CD4-positive, alpha-beta memory T cell (primary cell): Measurements from ENCODE around the gene NDUFS3. TPM values are rescaled to one million over a fixed set of nuclear protein-coding genes. Genes with fewer than 3 reads are reported as not detected.
A peak's percentile ranks its signal among the peaks of the same experiment; 100 is the strongest.

Experiments
- CTCF ChIA-PET: fragments of 350-600 bp; sonication (Branson Sonifier 250); formaldehyde crosslinking; loops from one replicate; lab custom pipeline; 2021; ENCODE audit warnings: inconsistent platforms; ENCODE audit not compliant: partially characterized antibody; lab: Charles Lee
- POLR2A ChIA-PET: fragments of 350-600 bp; sonication (Branson Sonifier 250); formaldehyde crosslinking; loops from one replicate; lab custom pipeline; 2021; ENCODE audit not compliant: partially characterized antibody; lab: Charles Lee
- DNase-seq, 5 donors: peaks; one replicate each; pipeline versions ENCODE4 v3.0.0 to v3.0.0-alpha.2; 2020 to 2022; ENCODE audit warnings: mixed read lengths in 1 of 5
- H3K27ac ChIP-seq: one replicate; pipeline ENCODE4 v1.7.0; 2013; ENCODE audit warnings: low read depth, low read length
- H3K27me3 ChIP-seq: 2 replicates; pipeline ENCODE4 v1.7.0; 2013; ENCODE audit warnings: mild to moderate bottlenecking, low read length, moderate library complexity; ENCODE audit not compliant: insufficient read depth
- H3K36me3 ChIP-seq: 2 replicates; pipeline ENCODE4 v1.7.0; 2013; ENCODE audit warnings: mild to moderate bottlenecking, low read length, moderate library complexity; ENCODE audit not compliant: insufficient read depth
- H3K4me1 ChIP-seq: 2 replicates; pipeline ENCODE4 v1.7.0; 2013; ENCODE audit warnings: mild to moderate bottlenecking, low read length, moderate library complexity; ENCODE audit not compliant: insufficient read depth
- H3K4me3 ChIP-seq, 2 donors: one replicate each; pipeline ENCODE4 v1.7.0; 2013; ENCODE audit warnings: low read length in 2 of 2, mild to moderate bottlenecking in 1 of 2
- H3K9me3 ChIP-seq, 2 donors: one replicate each; pipeline ENCODE4 v1.7.0; 2013; ENCODE audit warnings: low read length in 2 of 2, control low read depth in 1 of 2; ENCODE audit not compliant: control insufficient read depth in 1 of 2
- H3K27ac Mint-ChIP-seq, 7 donors: one replicate each; pipeline ENCODE4 v1.8.0; 2020 to 2021; ENCODE audit warnings: mixed read lengths in 7 of 7, mild to moderate bottlenecking in 6 of 7, inconsistent platforms in 3 of 7, moderate library complexity in 3 of 7
- H3K27me3 Mint-ChIP-seq, 2 donors: one replicate each; pipeline ENCODE4 v1.8.0; 2020 to 2021; ENCODE audit warnings: mixed read lengths in 2 of 2
- H3K36me3 Mint-ChIP-seq, 2 donors: one replicate each; pipeline ENCODE4 v1.8.0; 2020 to 2021; ENCODE audit warnings: mixed read lengths in 2 of 2, inconsistent platforms in 1 of 2, mild to moderate bottlenecking in 1 of 2
- H3K4me1 Mint-ChIP-seq, 4 donors: one replicate each; pipeline ENCODE4 v1.8.0; 2020 to 2021; ENCODE audit warnings: mixed read lengths in 4 of 4, mild to moderate bottlenecking in 1 of 4
- H3K4me3 Mint-ChIP-seq, 8 donors: one replicate each; pipeline ENCODE4 v1.8.0; 2020 to 2021; ENCODE audit warnings: mixed read lengths in 8 of 8, mild to moderate bottlenecking in 7 of 8, moderate library complexity in 6 of 8, inconsistent platforms in 3 of 8
- H3K9me3 Mint-ChIP-seq, 8 donors: one replicate each; pipeline ENCODE4 v1.8.0; 2020 to 2021; ENCODE audit warnings: mixed read lengths in 8 of 8, mild to moderate bottlenecking in 5 of 8, inconsistent platforms in 3 of 8, moderate library complexity in 1 of 8
- intact Hi-C: fragments of 100-400 bp; cut with micrococcal nuclease; formaldehyde crosslinking; loops from one replicate; pipeline ENCODE4 v1.15.1; 2023
- polyA plus RNA-seq, 2 donors: library from polyadenylated mRNA; unstranded; fragments of 300-500 nt; fragmentation: Illumina TruSeq; gene quantifications; one replicate each; pipeline ENCODE4 v1.2.3, GENCODE V29; 2021
- total RNA-seq, 2 experiments: library from RNA; stranded (reverse); gene quantifications; one replicate each; pipeline ENCODE4 v1.2.3, GENCODE V29; 2021

NDUFS3 gene
- total and polyA plus RNA-seq, 4 experiments from 2014 or later: 70.9 to 118 (median 78.3) TPM

GRCh38 chr11:47620836-47621378 is 42.0 kb downstream of the NDUFS3 start:
- Histone ChIP-seq H3K4me3 (no peak overlapping the region), H3K27ac (no peak overlapping the region), H3K4me1 (no peaks in the 10 kb centered on the region), H3K9me3 (no peaks in the 10 kb centered on the region), H3K27me3 (no peaks in the 10 kb centered on the region), H3K36me3 (peaks cover 39% of the 10 kb centered on the region)
- intact Hi-C loops: no loop called here
- no peak for DNase-seq
- Mint-ChIP-seq H3K27ac (no peak overlapping the region), H3K9me3 (no peaks in the 10 kb centered on the region), H3K27me3 (no peaks in the 10 kb centered on the region), H3K4me3 (no peak overlapping the region), H3K36me3 (peaks cover 34 to 52% of the 10 kb centered on the region in 2 donors), H3K4me1 (no peaks in the 10 kb centered on the region)
- ChIA-PET CTCF (no interaction called here), POLR2A (interaction anchor here (0.8 kb wide), 1 partner anchor 22 kb away, joined by 3 read pairs; no protein-coding TSS in a partner anchor)

DNA sequence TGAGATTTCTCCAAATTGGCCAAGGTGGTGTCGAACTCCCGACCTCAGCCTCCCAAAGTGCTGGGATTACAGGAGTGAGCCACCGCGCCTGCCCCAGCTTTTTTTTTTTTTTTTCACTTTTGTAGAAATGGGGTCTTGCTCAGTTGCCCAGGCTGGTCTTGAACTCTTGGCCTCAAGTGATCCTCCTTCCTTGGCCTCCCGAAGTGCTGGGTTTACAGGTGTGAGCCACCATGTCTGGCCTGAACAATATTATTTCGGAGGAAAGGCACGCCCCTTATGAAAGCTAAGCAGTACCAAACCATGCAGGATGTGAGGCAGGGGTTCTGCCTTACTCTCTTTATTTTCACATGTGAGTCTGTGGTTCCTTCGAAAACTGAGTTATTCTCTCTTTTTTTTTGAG is 47.4 kb downstream of the NDUFS3 start:
- H3K27ac Mint-ChIP-seq: no peak overlapping the region
- H3K27me3 ChIP-seq: no peaks in the 10 kb centered on the region
- no peaks in the 10 kb centered on the region for H3K27me3 Mint-ChIP-seq
- intact Hi-C loops: no loop called here
- H3K4me1 Mint-ChIP-seq: no peaks in the 10 kb centered on the region
- H3K4me3 Mint-ChIP-seq: no peak overlapping the region
- H3K36me3 ChIP-seq: peaks cover 65% of the 10 kb centered on the region
- H3K27ac ChIP-seq: no peak overlapping the region
- no peaks in the 10 kb centered on the region for H3K9me3 ChIP-seq
- ChIA-PET POLR2A (no interaction called here), CTCF (interaction anchor here (0.7 kb wide), 1 partner anchor 214 kb away, joined by 3 read pairs; no protein-coding TSS in a partner anchor)
- no peaks in the 10 kb centered on the region for H3K4me1 ChIP-seq
- no peak for DNase-seq
- no peak overlapping the region for H3K4me3 ChIP-seq
- peaks cover 41 to 70% of the 10 kb centered on the region in 2 donors for H3K36me3 Mint-ChIP-seq
- H3K9me3 Mint-ChIP-seq: no peaks in the 10 kb centered on the region

DNA sequence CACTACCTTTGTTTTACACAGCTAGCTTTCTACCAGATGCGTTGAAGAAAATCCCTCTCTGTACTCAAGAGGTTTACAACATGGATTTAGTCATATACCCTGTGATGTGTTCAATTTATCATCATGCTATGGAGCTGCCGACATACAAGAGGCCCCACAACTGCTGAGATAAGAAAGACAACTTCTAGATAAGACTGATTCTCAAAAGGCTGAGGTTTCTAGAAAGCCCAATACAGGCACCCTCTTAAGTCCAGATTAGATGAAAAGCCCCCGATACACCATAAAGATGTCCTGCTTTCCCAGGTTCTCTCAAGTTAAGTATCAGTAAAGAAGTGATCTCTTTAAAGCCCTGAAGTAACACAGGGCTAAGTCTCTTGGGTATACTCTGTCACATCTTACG is 49.2 kb downstream of the NDUFS3 start:
- DNase-seq: no peak
- Mint-ChIP-seq H3K36me3 (peaks cover 42 to 69% of the 10 kb centered on the region in 2 donors), H3K4me3 (no peak overlapping the region), H3K9me3 (no peaks in the 10 kb centered on the region), H3K4me1 (no peaks in the 10 kb centered on the region), H3K27me3 (no peaks in the 10 kb centered on the region), H3K27ac (no peak overlapping the region)
- Histone ChIP-seq H3K27me3 (no peaks in the 10 kb centered on the region), H3K27ac (no peak overlapping the region), H3K4me1 (no peaks in the 10 kb centered on the region), H3K36me3 (peaks cover 57% of the 10 kb centered on the region), H3K9me3 (no peaks in the 10 kb centered on the region), H3K4me3 (no peak overlapping the region)
- CTCF ChIA-PET: no interaction called here
- intact Hi-C loops: no loop called here
- POLR2A ChIA-PET: no interaction called here

DNA sequence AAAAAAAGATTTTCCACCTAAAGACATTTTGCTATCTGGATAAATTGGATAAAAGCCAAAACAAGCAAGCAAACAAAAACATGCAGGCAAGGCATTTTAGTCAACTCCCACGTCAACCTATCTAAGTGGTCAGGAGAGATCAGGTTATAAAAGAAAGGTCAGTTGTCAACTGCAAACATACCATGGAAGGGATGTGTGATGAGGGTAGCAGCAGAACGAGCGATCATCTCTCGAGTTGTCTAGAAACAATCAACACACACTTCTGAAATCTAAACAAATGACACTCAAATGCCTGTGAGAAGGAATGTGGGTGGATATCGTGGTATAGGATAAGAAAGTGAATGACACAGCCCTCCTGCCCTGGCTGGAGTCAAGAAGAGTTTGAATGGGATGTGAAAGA is 52.6 kb downstream of the NDUFS3 start:
- H3K27me3 ChIP-seq: no peaks in the 10 kb centered on the region
- Mint-ChIP-seq H3K9me3 (no peaks in the 10 kb centered on the region), H3K27me3 (no peaks in the 10 kb centered on the region), H3K36me3 (peaks cover 39 to 67% of the 10 kb centered on the region in 2 donors), H3K4me3 (no peak overlapping the region), H3K27ac (peak overlapping the region in 1 of 7 donors; percentile 36), H3K4me1 (no peaks in the 10 kb centered on the region)
- ChIA-PET CTCF (no interaction called here), POLR2A (interaction anchor here (0.6 kb wide), 1 partner anchor 615 kb away, joined by 4 read pairs; no protein-coding TSS in a partner anchor)
- H3K9me3 ChIP-seq: no peaks in the 10 kb centered on the region
- H3K36me3 ChIP-seq: peaks cover 55% of the 10 kb centered on the region
- no peak for DNase-seq
- no peak overlapping the region for H3K4me3 ChIP-seq
- intact Hi-C loops: no loop called here
- H3K4me1 ChIP-seq: no peaks in the 10 kb centered on the region
- H3K27ac ChIP-seq: no peak overlapping the region

Other genes starting within 250 kb of the NDUFS3 start
- not detected for gene MYBPC3, start 226.4 kb upstream of the NDUFS3 start, total RNA-seq
- gene MYBPC3, start 226.4 kb upstream of the NDUFS3 start, polyA plus RNA-seq: not detected
- 1 to 10 TPM; 4.8 to 5.0 TPM for gene SPI1, start 200.5 kb upstream of the NDUFS3 start, total RNA-seq
- gene SPI1, start 200.5 kb upstream of the NDUFS3 start, polyA plus RNA-seq: under 1 TPM in 1 of 2 donors, not detected in 1; 0.28 TPM
- 10 to 100 TPM; 63.6 to 68.3 TPM for gene SLC39A13, start 170.5 kb upstream of the NDUFS3 start, total RNA-seq
- 10 to 100 TPM; 22.3 to 33.6 TPM for gene SLC39A13, start 170.5 kb upstream of the NDUFS3 start, polyA plus RNA-seq
- gene PSMC3, start 152.6 kb upstream of the NDUFS3 start, total RNA-seq: 10 to 100 TPM; 53.9 to 59.6 TPM
- gene PSMC3, start 152.6 kb upstream of the NDUFS3 start, polyA plus RNA-seq: 100 to 1,000 TPM; 114 to 152 TPM
- 1 to 10 TPM in 1 of 2 experiments, under 1 TPM in 1; 0.55 to 1.7 TPM for gene RAPSN, start 129.9 kb upstream of the NDUFS3 start, total RNA-seq
- gene RAPSN, start 129.9 kb upstream of the NDUFS3 start, polyA plus RNA-seq: not detected
- gene CELF1, start 25.9 kb upstream of the NDUFS3 start, total RNA-seq: 100 to 1,000 TPM; 145 to 149 TPM
- 10 to 100 TPM; 45.6 to 76.2 TPM for gene CELF1, start 25.9 kb upstream of the NDUFS3 start, polyA plus RNA-seq
- 10 to 100 TPM; 21.5 to 21.9 TPM for gene PTPMT1, start 13.5 kb upstream of the NDUFS3 start, total RNA-seq
- gene PTPMT1, start 13.5 kb upstream of the NDUFS3 start, polyA plus RNA-seq: 100 to 1,000 TPM in 1 of 2 donors, 10 to 100 TPM in 1; 68.3 to 109 TPM
- 10 to 100 TPM; 21.2 to 22.5 TPM for gene KBTBD4, start 104 bp upstream of the NDUFS3 start, total RNA-seq
- 10 to 100 TPM; 40.2 to 71.9 TPM for gene KBTBD4, start 104 bp upstream of the NDUFS3 start, polyA plus RNA-seq
- under 1 TPM in 1 of 2 experiments, not detected in 1; 0.25 TPM for gene FAM180B, start 7.6 kb downstream of the NDUFS3 start, total RNA-seq
- not detected for gene FAM180B, start 7.6 kb downstream of the NDUFS3 start, polyA plus RNA-seq
- gene C1QTNF4, start 15.3 kb downstream of the NDUFS3 start, total RNA-seq: under 1 TPM; 0.44 to 0.61 TPM
- not detected for gene C1QTNF4, start 15.3 kb downstream of the NDUFS3 start, polyA plus RNA-seq
- gene MTCH2, start 63.5 kb downstream of the NDUFS3 start, total RNA-seq: 10 to 100 TPM; 23.6 to 23.9 TPM
- gene MTCH2, start 63.5 kb downstream of the NDUFS3 start, polyA plus RNA-seq: 10 to 100 TPM; 58.8 to 66.8 TPM
- gene AGBL2, start 136.3 kb downstream of the NDUFS3 start, total RNA-seq: 1 to 10 TPM; 7.8 to 8.1 TPM
- 1 to 10 TPM; 1.6 to 1.7 TPM for gene AGBL2, start 136.3 kb downstream of the NDUFS3 start, polyA plus RNA-seq
- 100 to 1,000 TPM; 298 to 314 TPM for gene FNBP4, start 188.3 kb downstream of the NDUFS3 start, total RNA-seq
- gene FNBP4, start 188.3 kb downstream of the NDUFS3 start, polyA plus RNA-seq: 10 to 100 TPM; 22.6 to 48.0 TPM